Left renal cortex interstitium (tissue), 4 donors: ENCODE data around the gene TRAPPC3. TPM values are rescaled to one million over a fixed set of nuclear protein-coding genes. Genes with fewer than 3 reads are reported as not detected.

ENCODE experiments used
- DNase-seq, 4 donors: peaks; one replicate each; pipeline ENCODE4 v3.0.0-alpha.2; 2013; ENCODE audit warnings: low read depth in 4 of 4, low spot score in 2 of 4, missing footprints in 1 of 4
- polyA plus RNA-seq, 4 donors: library from polyadenylated mRNA; unstranded; fragments of 120-200 nt; gene quantifications; one replicate each; pipeline ENCODE4 v1.2.1, GENCODE V29; 2013; ENCODE audit not compliant: insufficient read length in 4 of 4

Gene TRAPPC3
- polyA plus RNA-seq, 4 donors, result 63.0 to 67.7 (median 63.3) TPM

GRCh38 chr1:36154765-36155407 lies 5.6 kb upstream of the TRAPPC3 start:
- no peak for DNase-seq

GRCh38 chr1:36154335-36154734 lies 5.0 kb upstream of the TRAPPC3 start:
- DNase-seq, result no peak

- DNase-seq, result no peak
Measured at GRCh38 chr1:36153476-36153875, 4.2 kb upstream of the TRAPPC3 start.

- no peak for DNase-seq
Measured at GRCh38 chr1:36151845-36152203, 2.5 kb upstream of the TRAPPC3 start.

GRCh38 chr1:36151134-36151844 lies 2.0 kb upstream of the TRAPPC3 start:
- DNase-seq, result no peak

GRCh38 chr1:36150296-36151133 lies 1.2 kb upstream of the TRAPPC3 start:
- DNase-seq, result peak in 2 of 4 donors; percentile 78 to 84

- DNase-seq, result no peak
Measured at GRCh38 chr1:36149973-36150295, 648 bp upstream of the TRAPPC3 start.

GRCh38 chr1:36148821-36149236 lies 457 bp downstream of the TRAPPC3 start:
- no peak for DNase-seq

- no peak for DNase-seq
Measured at GRCh38 chr1:36144413-36144812, 4.9 kb downstream of the TRAPPC3 start.

GRCh38 chr1:36143424-36143823 lies 5.9 kb downstream of the TRAPPC3 start:
- no peak for DNase-seq

GRCh38 chr1:36142121-36142520 lies 7.2 kb downstream of the TRAPPC3 start:
- DNase-seq, result no peak

- DNase-seq, result no peak
Measured at GRCh38 chr1:36139521-36139920, 9.8 kb downstream of the TRAPPC3 start.

GRCh38 chr1:36137776-36138175 lies 11.5 kb downstream of the TRAPPC3 start:
- DNase-seq, result no peak

- no peak for DNase-seq
Measured at GRCh38 chr1:36137226-36137625, 12.1 kb downstream of the TRAPPC3 start.

GRCh38 chr1:36136535-36136934 lies 12.8 kb downstream of the TRAPPC3 start:
- DNase-seq, result no peak

- DNase-seq, result no peak
Measured at GRCh38 chr1:36135796-36136195, 13.5 kb downstream of the TRAPPC3 start.

GRCh38 chr1:36135330-36135667 lies 14.0 kb downstream of the TRAPPC3 start:
- no peak for DNase-seq

GRCh38 chr1:36134505-36135329 lies 14.6 kb downstream of the TRAPPC3 start:
- no peak for DNase-seq

- DNase-seq, result no peak
Measured at GRCh38 chr1:36134031-36134430, 15.3 kb downstream of the TRAPPC3 start.

- no peak for DNase-seq
Measured at GRCh38 chr1:36133484-36133883, 15.8 kb downstream of the TRAPPC3 start.

- DNase-seq, result no peak
Measured at GRCh38 chr1:36132029-36132428, 17.3 kb downstream of the TRAPPC3 start.
